HG03064 (cell line): Measurements from ENCODE around the gene CES4A.
"Not testable (repeated sequence)": the region's sequence is repeated elsewhere in the genome, so short reads cannot be mapped to it uniquely, and the experiment has no call there.

Source experiments
- ATAC-seq: cut with Tn5 transposase; IDR thresholded peaks from one replicate; pipeline ENCODE4 v1.9.1; 2021; ENCODE audit warnings: low read depth; ENCODE audit not compliant: unreplicated experiment

The CES4A gene

GRCh38 chr16:66988197-66988788, at the start of gene CES4A:
Gene CES4A (plus strand): TSS chr16:66988589. CDS start chr16:66988773, 184 bp downstream.
- no peak for ATAC-seq

GRCh38 chr16:66939366-66939765, 49.0 kb upstream of the CES4A start:
- ATAC-seq: no peak

- ATAC-seq: no peak
Observed at GRCh38 chr16:66940236-66940635, 48.2 kb upstream of the CES4A start.

GRCh38 chr16:66942981-66943380, 45.4 kb upstream of the CES4A start:
- ATAC-seq: no peak

DNA sequence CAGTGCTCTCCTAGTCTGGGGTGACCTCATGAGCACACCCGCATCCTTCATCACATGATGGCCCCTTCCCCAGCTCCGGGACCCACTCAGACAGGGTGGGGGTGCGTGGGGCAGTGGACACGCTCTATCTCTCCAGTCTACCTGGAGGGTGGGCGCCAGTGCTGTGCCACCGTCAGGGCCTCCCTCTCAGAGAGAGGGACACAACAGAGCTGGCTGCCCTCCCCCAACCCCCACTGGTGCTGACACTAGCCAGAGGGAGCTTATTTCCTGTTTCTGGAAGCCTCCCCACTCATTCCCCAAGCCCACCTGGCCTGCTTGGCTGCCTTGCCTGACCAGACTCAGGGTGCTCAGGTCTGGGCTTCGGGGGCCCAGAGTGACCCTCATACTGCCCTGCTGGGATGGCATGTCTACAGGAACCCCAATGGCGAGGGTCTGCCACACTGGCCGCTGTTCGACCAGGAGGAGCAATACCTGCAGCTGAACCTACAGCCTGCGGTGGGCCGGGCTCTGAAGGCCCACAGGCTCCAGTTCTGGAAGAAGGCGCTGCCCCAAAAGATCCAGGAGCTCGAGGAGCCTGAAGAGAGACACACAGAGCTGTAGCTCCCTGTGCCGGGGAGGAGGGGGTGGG, 44.8 kb upstream of the CES4A start:
- no peak for ATAC-seq

DNA sequence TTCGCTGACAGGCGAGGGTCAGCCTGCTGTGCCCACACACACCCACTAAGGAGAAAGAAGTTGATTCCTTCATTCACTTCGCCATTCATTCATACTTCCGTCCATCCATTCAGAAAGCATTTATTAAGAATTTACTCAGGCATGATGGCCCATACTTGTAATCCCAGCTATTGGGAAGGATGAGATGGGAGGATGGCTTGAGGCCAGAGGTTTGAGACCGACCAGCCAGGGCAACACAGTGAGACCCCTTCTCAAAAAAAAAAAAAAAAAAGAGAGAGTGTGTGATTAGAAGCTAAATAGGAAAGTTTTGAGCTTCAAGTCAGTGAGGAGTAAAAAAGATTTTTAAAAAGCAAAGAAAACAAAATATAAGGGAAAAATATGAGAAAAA, 44.3 kb upstream of the CES4A start:
- no peak for ATAC-seq

DNA sequence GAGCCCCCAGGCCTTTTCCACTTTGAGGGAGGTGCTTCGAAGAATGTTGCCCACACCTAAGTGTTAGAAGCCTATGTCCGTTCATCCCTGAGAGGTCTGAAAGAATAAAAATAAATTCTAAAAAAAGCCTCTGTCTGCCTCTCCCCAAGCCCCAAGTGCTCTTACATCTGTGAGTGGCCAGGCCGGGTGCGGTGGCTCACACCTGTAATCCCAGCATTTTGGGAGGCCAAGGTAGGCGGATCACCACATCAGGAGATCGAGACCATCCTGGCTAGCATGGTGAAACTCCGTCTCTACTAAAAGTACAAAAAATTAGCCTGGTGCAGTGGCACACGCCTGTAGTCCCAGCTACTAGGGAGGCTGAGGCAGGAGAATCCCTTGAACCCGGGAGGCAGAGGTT, 43.4 kb upstream of the CES4A start:
- not testable (repeated sequence) for ATAC-seq

GRCh38 chr16:66945939-66946338, 42.5 kb upstream of the CES4A start:
- no peak for ATAC-seq

GRCh38 chr16:66946541-66946940, 41.8 kb upstream of the CES4A start:
- no peak for ATAC-seq

- no peak for ATAC-seq
Observed at GRCh38 chr16:66946974-66947301, 41.5 kb upstream of the CES4A start.

DNA sequence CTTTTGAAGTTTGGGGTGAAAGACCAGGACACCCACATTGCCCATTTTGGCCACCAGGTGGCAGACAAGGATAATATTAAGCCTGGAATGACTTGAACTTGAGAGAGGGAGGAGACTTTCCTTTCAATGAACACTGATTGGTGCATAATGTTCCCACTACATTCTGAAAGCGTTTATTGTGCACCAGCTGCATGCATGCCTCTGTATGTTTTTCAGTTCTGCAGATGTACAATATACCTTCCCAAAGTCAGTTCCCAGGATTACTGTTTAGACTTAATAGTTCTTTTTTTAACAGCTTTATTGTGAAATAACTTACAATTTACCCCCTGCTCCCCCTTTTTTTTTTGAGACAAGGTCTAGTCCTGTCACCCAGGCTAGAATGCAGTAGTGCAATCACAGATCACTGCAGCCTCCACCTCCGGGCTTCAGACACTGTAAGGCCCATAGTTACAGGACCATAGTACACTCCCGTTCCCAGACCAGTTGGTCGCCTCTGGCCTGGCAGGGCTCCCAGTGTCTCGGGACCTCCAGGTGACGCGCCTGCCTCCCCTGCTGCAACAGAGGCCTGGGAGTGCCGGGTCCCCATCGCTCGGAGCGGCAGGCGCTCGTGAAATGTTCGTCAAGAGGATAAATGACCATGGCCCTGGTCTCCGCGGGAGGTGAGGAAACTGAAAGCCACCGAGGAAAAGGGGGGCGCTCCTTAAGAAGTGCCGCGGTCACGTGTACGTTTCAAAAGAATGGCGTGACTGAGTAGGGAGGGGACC, 40.9 kb upstream of the CES4A start:
- ATAC-seq: no peak

GRCh38 chr16:66948134-66948836, 40.1 kb upstream of the CES4A start:
- ATAC-seq: no peak

- no peak for ATAC-seq
Observed at GRCh38 chr16:66948837-66949225, 39.6 kb upstream of the CES4A start.

DNA sequence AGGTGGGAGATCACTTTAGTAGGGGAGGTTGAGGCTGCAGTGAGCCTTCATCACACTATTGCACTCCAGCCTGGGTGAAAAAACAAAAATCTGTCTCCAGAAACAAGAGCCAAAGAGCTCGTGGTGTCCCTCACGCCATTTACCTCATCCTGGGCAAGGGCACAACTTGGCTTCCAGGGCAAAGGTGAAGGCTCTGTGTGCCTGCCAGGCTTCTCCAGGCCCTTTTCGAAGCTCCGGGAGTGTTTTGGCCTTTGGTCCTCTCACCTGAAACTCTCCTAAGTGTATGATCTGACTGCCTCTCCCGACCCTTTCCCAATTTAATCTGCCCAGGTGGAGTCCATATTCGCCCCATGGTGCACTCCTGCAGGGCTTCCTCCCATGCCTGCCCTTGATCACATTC, 38.9 kb upstream of the CES4A start:
- ATAC-seq: no peak

DNA sequence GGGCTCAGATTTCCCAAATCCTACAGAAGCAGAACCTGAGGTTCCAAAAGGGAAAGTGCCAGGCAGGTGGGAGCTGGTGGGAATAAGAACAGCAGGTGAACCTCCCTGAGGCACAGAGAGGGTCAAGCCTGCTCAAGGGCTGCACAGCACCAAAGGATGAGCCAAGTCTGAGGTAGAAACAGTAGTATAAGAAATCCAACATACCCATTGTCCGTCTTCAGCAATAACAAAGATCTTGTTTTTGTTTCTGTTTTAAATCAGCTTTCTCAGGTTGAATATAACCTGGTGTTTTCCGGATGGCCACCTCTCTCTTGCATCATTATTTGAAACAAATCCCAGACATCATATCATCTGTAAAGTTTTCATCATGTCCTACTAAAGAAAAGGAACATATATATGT, 38.0 kb upstream of the CES4A start:
- ATAC-seq: no peak

DNA sequence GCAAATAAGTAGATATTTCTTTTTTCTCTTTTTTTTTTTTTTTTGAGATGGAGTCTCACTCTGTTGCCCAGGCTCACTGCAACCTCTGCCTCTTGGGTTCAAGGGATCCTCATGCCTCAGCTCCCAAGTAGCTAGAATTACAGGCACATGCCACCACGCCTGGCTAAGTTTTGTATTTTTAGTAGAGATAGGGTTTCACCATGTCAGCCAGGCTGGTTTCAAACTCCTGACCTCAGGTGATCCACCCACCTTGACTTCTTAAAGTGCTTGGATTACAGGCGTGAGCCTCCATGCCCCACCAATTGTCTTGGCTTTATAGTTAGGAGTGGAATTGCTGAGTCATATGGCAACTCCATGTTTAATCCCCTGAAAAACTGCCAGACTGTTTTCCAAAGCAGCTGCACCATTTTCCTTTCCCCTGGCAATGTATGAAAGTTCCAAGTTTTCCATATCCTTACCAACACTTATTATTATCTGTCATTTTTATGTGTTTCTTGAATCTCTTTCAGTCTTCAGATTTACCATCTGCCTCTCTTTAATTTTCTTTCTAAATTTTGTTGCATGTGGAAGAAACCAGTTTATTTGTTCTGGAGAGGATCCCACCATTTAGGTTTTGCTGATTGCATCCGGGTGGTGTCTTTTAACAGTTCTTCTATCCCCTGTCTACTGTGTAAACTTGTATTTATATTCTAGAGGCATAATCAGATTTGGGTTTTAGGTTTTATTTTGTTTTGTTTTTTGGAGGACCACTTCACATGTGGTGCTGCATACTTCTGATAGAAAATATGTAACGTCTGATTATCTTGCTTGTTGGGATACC, 37.2 kb upstream of the CES4A start:
- no peak for ATAC-seq

DNA sequence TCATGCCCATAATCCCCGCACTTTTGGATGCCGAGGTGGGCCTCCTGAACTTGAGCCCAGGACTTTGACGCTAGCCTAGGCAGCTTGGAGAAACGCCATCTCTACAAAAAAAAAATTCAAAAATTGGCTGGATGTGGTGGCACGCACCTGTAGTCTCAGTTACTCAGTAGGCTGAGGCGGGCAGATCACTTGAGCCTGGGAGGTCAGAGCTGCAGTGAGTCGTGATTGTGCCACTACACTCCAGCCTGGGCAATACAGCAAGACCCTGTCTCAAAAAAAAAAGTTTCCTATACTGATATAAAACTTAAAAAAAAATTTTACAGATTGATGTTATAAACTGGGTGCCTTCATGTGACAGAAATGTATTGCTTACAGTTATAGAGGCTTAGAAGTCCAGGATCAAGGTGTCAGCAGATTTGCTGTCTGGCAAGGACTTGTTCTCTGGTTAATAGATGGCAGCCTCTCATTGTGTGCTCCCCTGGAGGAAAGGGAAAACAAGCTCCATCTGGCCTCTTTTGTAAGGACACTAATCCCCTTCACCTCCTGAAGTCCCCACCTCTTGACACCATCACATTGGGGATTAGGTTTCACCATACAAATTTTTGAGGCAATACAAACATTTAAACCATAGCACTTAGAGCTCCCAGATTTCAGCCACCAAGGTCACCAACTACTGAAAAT, 35.8 kb upstream of the CES4A start:
- ATAC-seq: no peak

DNA sequence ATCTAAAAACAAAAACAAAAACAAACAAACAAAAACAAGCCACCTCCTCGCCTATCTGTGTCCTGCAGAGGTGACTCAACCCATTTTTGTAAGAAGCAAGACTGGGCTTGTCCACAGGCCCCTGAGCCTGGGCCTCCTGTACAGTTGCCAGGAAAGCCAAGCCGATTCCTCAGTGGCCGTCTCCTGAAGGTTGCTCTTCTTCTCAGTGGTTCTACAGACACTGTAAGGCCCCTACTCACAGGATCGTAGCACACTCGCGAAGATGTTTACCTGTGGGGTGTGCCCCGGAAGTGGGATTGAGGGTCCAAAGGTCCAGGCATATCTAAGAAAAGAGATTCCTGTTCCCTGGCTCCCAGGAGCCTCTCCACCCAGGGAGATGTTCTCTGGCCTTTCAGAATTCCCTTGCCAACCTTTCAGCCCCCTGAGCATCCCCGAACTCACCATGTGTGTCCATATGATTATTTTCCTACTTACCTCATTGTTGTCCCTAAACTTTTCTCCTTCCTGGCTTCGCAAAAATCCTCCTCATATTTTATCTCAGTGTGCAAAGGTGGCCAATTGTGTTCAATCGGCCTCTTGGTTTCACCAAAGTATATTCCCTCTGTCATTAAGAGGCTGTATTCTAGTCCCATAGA, 34.8 kb upstream of the CES4A start:
- ATAC-seq: no peak

DNA sequence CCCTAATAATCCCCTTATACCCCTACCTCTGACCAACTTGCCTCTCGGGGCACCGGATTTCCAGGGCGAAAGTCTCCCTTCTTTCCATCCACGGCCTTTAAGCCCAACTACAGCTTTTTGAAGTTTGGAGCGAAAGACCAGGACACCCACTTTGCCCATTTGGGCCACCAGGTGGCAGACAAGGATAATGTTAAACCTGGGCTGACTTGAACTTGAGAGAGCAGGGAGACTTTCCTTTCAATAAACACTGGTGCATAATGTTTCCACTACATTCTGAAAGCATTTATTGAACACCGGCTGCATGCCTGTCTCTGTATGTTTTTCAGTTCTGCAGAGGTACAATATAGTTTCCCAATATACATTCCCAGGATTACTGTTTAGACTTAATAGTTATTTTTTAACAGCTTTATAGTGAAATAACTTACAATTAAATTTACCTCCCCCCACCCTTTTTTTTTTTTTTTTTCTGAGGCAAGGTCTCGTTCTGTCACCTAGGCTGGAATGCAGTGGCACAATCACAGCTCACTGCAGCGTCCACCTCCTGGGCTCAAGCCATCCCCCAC, 34.2 kb upstream of the CES4A start:
- ATAC-seq: no peak
